NCI-H524 treated with DMSO at 0.1 percent for 48 hours (cell line): ENCODE measurements around the gene KLHL26.

Experiments
- DNase-seq: peaks from one replicate; lab custom pipeline; 2025; lab: John Stamatoyannopoulos, UW

KLHL26 gene

GRCh38 chr19:18648973-18649315 lies 12.1 kb downstream of the KLHL26 start:
- no peak for DNase-seq

- peak; percentile 51 for DNase-seq
These were observed 12.7 kb downstream of the KLHL26 start for GRCh38 chr19:18649371-18650020.

GRCh38 chr19:18650021-18650390 lies 13.2 kb downstream of the KLHL26 start:
- DNase-seq, result no peak

GRCh38 chr19:18650468-18651041 lies 13.7 kb downstream of the KLHL26 start:
- DNase-seq, result no peak

GRCh38 chr19:18651300-18651699 lies 14.5 kb downstream of the KLHL26 start:
- DNase-seq, result no peak

- peak; percentile 58 for DNase-seq
These were observed 14.9 kb downstream of the KLHL26 start for GRCh38 chr19:18651733-18652132.

- DNase-seq, result no peak
These were observed 17.0 kb downstream of the KLHL26 start for GRCh38 chr19:18653853-18654252.

GRCh38 chr19:18654469-18654868 lies 17.6 kb downstream of the KLHL26 start:
- no peak for DNase-seq

- no peak for DNase-seq
These were observed 18.5 kb downstream of the KLHL26 start for GRCh38 chr19:18655173-18655844.

- DNase-seq, result no peak
These were observed 19.7 kb downstream of the KLHL26 start for GRCh38 chr19:18656337-18657086.

GRCh38 chr19:18657590-18658365 lies 20.9 kb downstream of the KLHL26 start:
- no peak for DNase-seq

GRCh38 chr19:18658366-18658855 lies 21.6 kb downstream of the KLHL26 start:
- DNase-seq, result no peak

- DNase-seq, result no peak
These were observed 22.6 kb downstream of the KLHL26 start for GRCh38 chr19:18659281-18660050.

GRCh38 chr19:18660051-18660910 lies 23.5 kb downstream of the KLHL26 start:
- no peak for DNase-seq

GRCh38 chr19:18660939-18661670 lies 24.3 kb downstream of the KLHL26 start:
- DNase-seq, result no peak

- no peak for DNase-seq
These were observed 26.3 kb downstream of the KLHL26 start for GRCh38 chr19:18662972-18663732.

- peak; percentile 39 for DNase-seq
These were observed 27.2 kb downstream of the KLHL26 start for GRCh38 chr19:18663940-18664530.

GRCh38 chr19:18665771-18666202 lies 29.0 kb downstream of the KLHL26 start:
- no peak for DNase-seq
